ENCODE measurements around the gene HEATR5A.
"Not testable (repeated sequence)": the region's sequence is repeated elsewhere in the genome, so short reads cannot be mapped to it uniquely, and the experiment has no call there.

HEATR5A gene

GRCh38 chr14:31286456-31287293 lies 133.7 kb downstream of the HEATR5A start:
- peak in 1 of 2 donors; percentile 18 for DNase-seq (ENCODE audit: low read depth in 1 of 2, low spot score in 1 of 2)

- no peak for DNase-seq (ENCODE audit: low read depth in 1 of 2, low spot score in 1 of 2)
Measured at GRCh38 chr14:31283578-31284252, 136.6 kb downstream of the HEATR5A start.

GRCh38 chr14:31283153-31283552 lies 137.2 kb downstream of the HEATR5A start:
- DNase-seq (ENCODE audit: low read depth in 1 of 2, low spot score in 1 of 2): no peak

GRCh38 chr14:31280871-31281220 lies 139.5 kb downstream of the HEATR5A start:
- DNase-seq (ENCODE audit: low read depth in 1 of 2, low spot score in 1 of 2): no peak

GRCh38 chr14:31280132-31280870 lies 140.0 kb downstream of the HEATR5A start:
- DNase-seq (ENCODE audit: low read depth in 1 of 2, low spot score in 1 of 2): no peak

GRCh38 chr14:31278883-31279282 lies 141.5 kb downstream of the HEATR5A start:
- no peak for DNase-seq (ENCODE audit: low read depth in 1 of 2, low spot score in 1 of 2)

GRCh38 chr14:31277085-31277484 lies 143.3 kb downstream of the HEATR5A start:
- no peak for DNase-seq (ENCODE audit: low read depth in 1 of 2, low spot score in 1 of 2)

GRCh38 chr14:31276417-31276816 lies 143.9 kb downstream of the HEATR5A start:
- DNase-seq (ENCODE audit: low read depth in 1 of 2, low spot score in 1 of 2): not testable (repeated sequence)

- no peak for DNase-seq (ENCODE audit: low read depth in 1 of 2, low spot score in 1 of 2)
Measured at GRCh38 chr14:31275731-31276130, 144.6 kb downstream of the HEATR5A start.

- DNase-seq (ENCODE audit: low read depth in 1 of 2, low spot score in 1 of 2): no peak
Measured at GRCh38 chr14:31271648-31272047, 148.7 kb downstream of the HEATR5A start.

GRCh38 chr14:31270196-31270772 lies 150.1 kb downstream of the HEATR5A start:
- no peak for DNase-seq (ENCODE audit: low read depth in 1 of 2, low spot score in 1 of 2)

- no peak for DNase-seq (ENCODE audit: low read depth in 1 of 2, low spot score in 1 of 2)
Measured at GRCh38 chr14:31269634-31270195, 150.6 kb downstream of the HEATR5A start.

- DNase-seq (ENCODE audit: low read depth in 1 of 2, low spot score in 1 of 2): no peak
Measured at GRCh38 chr14:31268216-31268615, 152.1 kb downstream of the HEATR5A start.

GRCh38 chr14:31266437-31267331 lies 153.7 kb downstream of the HEATR5A start:
- no peak for DNase-seq (ENCODE audit: low read depth in 1 of 2, low spot score in 1 of 2)

GRCh38 chr14:31265701-31266398 lies 154.5 kb downstream of the HEATR5A start:
- no peak for DNase-seq (ENCODE audit: low read depth in 1 of 2, low spot score in 1 of 2)

- DNase-seq (ENCODE audit: low read depth in 1 of 2, low spot score in 1 of 2): no peak
Measured at GRCh38 chr14:31263485-31264133, 156.7 kb downstream of the HEATR5A start.

GRCh38 chr14:31261859-31262731 lies 158.3 kb downstream of the HEATR5A start:
- DNase-seq (ENCODE audit: low read depth in 1 of 2, low spot score in 1 of 2): no peak

GRCh38 chr14:31261523-31261858 lies 158.9 kb downstream of the HEATR5A start:
- no peak for DNase-seq (ENCODE audit: low read depth in 1 of 2, low spot score in 1 of 2)

All from stimulated activated CD4-positive, alpha-beta T cell treated with anti-CD3 and anti-CD28 coated beads, Interleukin-15, amount 100 ng/mL, for 1 hour (primary cell).